ENCODE data around the gene POC1A. TPM values are rescaled to one million over a fixed set of nuclear protein-coding genes. Genes with fewer than 3 reads are reported as not detected.

Gene POC1A
- total RNA-seq, 1 experiment from 2014 or later: 43.0 TPM

DNA sequence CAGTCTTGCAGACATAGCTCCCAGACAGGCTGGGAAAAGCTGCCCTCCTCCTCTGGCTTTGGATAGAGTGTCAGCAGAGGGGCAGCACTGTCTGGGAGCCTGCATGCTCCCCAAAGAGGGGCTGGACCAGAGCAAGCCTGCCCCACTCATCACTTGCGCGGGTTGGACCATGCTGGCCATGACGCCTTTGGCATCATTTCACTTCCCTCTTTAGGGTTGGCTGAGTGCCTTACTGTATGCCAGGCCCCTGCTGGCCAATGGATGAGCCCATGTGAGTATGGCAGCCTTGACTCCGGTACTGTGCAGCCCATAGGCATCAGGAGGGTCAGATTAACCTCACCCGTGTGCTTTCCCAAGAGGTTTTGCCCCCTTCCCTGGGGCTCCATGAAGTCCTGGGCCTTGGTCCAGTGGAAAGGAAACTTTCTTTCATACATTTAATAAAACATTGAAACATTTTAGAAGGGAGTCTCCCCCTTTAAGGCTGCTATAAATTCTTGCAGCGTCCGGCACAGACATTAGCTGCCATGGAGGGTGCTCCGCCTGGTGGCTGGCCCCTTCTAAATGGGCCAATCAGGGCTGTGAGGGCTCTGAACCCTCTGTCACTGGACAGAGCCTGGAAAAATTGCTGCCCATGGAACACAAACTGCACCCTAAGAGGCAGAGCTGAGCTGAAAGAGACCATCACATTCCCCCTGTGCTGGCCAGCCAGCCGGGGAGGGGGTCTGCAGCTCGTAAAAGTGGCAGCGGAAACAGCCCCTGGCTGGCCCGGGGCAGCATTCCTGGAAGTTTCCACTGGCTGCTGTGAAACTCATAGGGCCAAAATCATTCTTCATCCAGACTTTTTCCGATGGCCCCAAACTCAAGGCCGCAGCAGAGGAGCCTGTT lies 77.1 kb downstream of the POC1A start:
- H3K27ac ChIP-seq (ENCODE audit: low read length): no peak overlapping the region
- no peak for DNase-seq
- no peaks in the 10 kb centered on the region for H3K79me2 ChIP-seq (ENCODE audit: low read length)
- H3K9ac ChIP-seq (ENCODE audit: low read length): no peak overlapping the region
- ChIA-PET POLR2A (ENCODE audit: unreplicated experiment) (no interaction called here), CTCF (interaction anchor here (1.2 kb wide), 1 partner anchor 76 kb away, joined by 3 read pairs; no protein-coding TSS in a partner anchor)
- no peaks in the 10 kb centered on the region for H3K27me3 ChIP-seq (ENCODE audit: low read length)
- no peak overlapping the region for H3K4me3 ChIP-seq (ENCODE audit: low read length)
- H3K4me1 ChIP-seq (ENCODE audit: insufficient read depth, low read length): no peaks in the 10 kb centered on the region
- H3F3A ChIP-seq (ENCODE audit: low read length, unreplicated experiment): no peaks in the 10 kb centered on the region
- TF ChIP-seq EZH2phosphoT487 (IDR thresholded peaks at IDR 0.05; ENCODE audit: borderline replicate concordance, low read length): no peak
- TF ChIP-seq, protein P1, sequence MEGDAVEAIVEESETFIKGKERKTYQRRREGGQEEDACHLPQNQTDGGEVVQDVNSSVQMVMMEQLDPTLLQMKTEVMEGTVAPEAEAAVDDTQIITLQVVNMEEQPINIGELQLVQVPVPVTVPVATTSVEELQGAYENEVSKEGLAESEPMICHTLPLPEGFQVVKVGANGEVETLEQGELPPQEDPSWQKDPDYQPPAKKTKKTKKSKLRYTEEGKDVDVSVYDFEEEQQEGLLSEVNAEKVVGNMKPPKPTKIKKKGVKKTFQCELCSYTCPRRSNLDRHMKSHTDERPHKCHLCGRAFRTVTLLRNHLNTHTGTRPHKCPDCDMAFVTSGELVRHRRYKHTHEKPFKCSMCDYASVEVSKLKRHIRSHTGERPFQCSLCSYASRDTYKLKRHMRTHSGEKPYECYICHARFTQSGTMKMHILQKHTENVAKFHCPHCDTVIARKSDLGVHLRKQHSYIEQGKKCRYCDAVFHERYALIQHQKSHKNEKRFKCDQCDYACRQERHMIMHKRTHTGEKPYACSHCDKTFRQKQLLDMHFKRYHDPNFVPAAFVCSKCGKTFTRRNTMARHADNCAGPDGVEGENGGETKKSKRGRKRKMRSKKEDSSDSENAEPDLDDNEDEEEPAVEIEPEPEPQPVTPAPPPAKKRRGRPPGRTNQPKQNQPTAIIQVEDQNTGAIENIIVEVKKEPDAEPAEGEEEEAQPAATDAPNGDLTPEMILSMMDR (conservative IDR thresholded peaks at IDR 0.05; ENCODE audit: low read depth, low read length): no peak
- TF ChIP-seq EZH2 (IDR thresholded peaks at IDR 0.05; ENCODE audit: low read length, unreplicated experiment): no peak
- no peak overlapping the region for H3K4me2 ChIP-seq (ENCODE audit: low read length)
- no TSS peak for BruUV-seq (replicated peaks)
- H2AFZ ChIP-seq (ENCODE audit: low read length): no peak overlapping the region
- no peak for ATAC-seq
- no peaks in the 10 kb centered on the region for H3K9me2 ChIP-seq (replicated peaks; ENCODE audit: low read length)
- H3K9me3 ChIP-seq (ENCODE audit: low read length): no peaks in the 10 kb centered on the region
- no peaks in the 10 kb centered on the region; the same call in 1 of the 2 replicates for H3K36me3 ChIP-seq (ENCODE audit: low read depth, low read length)
- no peaks in the 10 kb centered on the region for H4K20me1 ChIP-seq (ENCODE audit: low read length)
- intact Hi-C loops (cut with micrococcal nuclease): no loop called here

GRCh38 chr3:52073490-52073889 lies 80.7 kb downstream of the POC1A start:
- Histone ChIP-seq H3K9ac (ENCODE audit: low read length) (no peak overlapping the region), H3K36me3 (ENCODE audit: low read depth, low read length) (no peaks in the 10 kb centered on the region; the same call in 1 of the 2 replicates), H3K4me2 (ENCODE audit: low read length) (no peak overlapping the region), H3K9me3 (ENCODE audit: low read length) (no peaks in the 10 kb centered on the region), H3K79me2 (ENCODE audit: low read length) (no peaks in the 10 kb centered on the region), H3K27ac (ENCODE audit: low read length) (no peak overlapping the region), H3K4me3 (ENCODE audit: low read length) (no peak overlapping the region), H3K9me2 (replicated peaks; ENCODE audit: low read length) (no peaks in the 10 kb centered on the region), H3K4me1 (ENCODE audit: insufficient read depth, low read length) (no peaks in the 10 kb centered on the region), H4K20me1 (ENCODE audit: low read length) (no peaks in the 10 kb centered on the region), H3F3A (ENCODE audit: low read length, unreplicated experiment) (no peaks in the 10 kb centered on the region), H2AFZ (ENCODE audit: low read length) (no peak overlapping the region), H3K27me3 (ENCODE audit: low read length) (no peaks in the 10 kb centered on the region)
- ChIA-PET CTCF (no interaction called here), POLR2A (ENCODE audit: unreplicated experiment) (no interaction called here)
- no peak for DNase-seq
- no peak for ATAC-seq
- intact Hi-C loops (cut with micrococcal nuclease): no loop called here
- no TSS peak for BruUV-seq (replicated peaks)
- TF ChIP-seq, protein P1 (conservative IDR thresholded peaks at IDR 0.05; ENCODE audit: low read depth, low read length): no peak
- TF ChIP-seq EZH2 (IDR thresholded peaks at IDR 0.05; ENCODE audit: low read length, unreplicated experiment): no peak
- no peak for TF ChIP-seq EZH2phosphoT487 (IDR thresholded peaks at IDR 0.05; ENCODE audit: borderline replicate concordance, low read length)

DNA sequence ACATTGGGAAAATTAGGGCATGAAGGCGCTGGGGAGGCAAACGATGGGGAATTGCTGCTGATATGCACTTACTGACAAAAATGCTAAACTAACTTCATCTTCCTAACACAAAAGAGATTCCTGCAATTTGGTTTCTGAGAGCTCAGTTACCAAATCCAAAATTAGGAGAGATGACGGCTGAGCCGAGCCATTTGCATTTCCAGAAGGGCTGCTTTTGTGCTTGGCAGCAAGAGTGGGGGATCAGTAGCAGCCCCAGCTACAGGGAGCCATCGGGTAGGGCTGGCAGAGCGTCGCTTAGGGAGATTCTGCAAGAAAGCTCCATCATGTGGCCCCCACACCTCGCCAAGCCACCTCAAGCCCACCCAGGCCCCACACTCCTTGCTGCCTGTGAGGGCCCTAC lies 81.8 kb downstream of the POC1A start:
- TF ChIP-seq EZH2phosphoT487 (IDR thresholded peaks at IDR 0.05; ENCODE audit: borderline replicate concordance, low read length) (no peak), EZH2 (IDR thresholded peaks at IDR 0.05; ENCODE audit: low read length, unreplicated experiment) (no peak)
- TF ChIP-seq, protein P1 (conservative IDR thresholded peaks at IDR 0.05; ENCODE audit: low read depth, low read length): no peak
- H3F3A ChIP-seq (ENCODE audit: low read length, unreplicated experiment): no peaks in the 10 kb centered on the region
- no peak overlapping the region for H3K4me2 ChIP-seq (ENCODE audit: low read length)
- intact Hi-C loops (cut with micrococcal nuclease): no loop called here
- ChIA-PET CTCF (no interaction called here), POLR2A (ENCODE audit: unreplicated experiment) (no interaction called here)
- H4K20me1 ChIP-seq (ENCODE audit: low read length): no peaks in the 10 kb centered on the region
- DNase-seq: no peak
- BruUV-seq (replicated peaks): no TSS peak
- no peak for ATAC-seq
- H3K9me3 ChIP-seq (ENCODE audit: low read length): no peaks in the 10 kb centered on the region
- H3K9ac ChIP-seq (ENCODE audit: low read length): no peak overlapping the region
- H3K79me2 ChIP-seq (ENCODE audit: low read length): no peaks in the 10 kb centered on the region
- H2AFZ ChIP-seq (ENCODE audit: low read length): no peak overlapping the region
- no peaks in the 10 kb centered on the region for H3K27me3 ChIP-seq (ENCODE audit: low read length)
- no peaks in the 10 kb centered on the region; the same call in 1 of the 2 replicates for H3K36me3 ChIP-seq (ENCODE audit: low read depth, low read length)
- no peak overlapping the region for H3K4me3 ChIP-seq (ENCODE audit: low read length)
- no peaks in the 10 kb centered on the region for H3K4me1 ChIP-seq (ENCODE audit: insufficient read depth, low read length)
- no peak overlapping the region for H3K27ac ChIP-seq (ENCODE audit: low read length)
- no peaks in the 10 kb centered on the region for H3K9me2 ChIP-seq (replicated peaks; ENCODE audit: low read length)
